Measurements from ENCODE around the gene P2RX1.

GRCh38 chr17:3917391-3917931, 1.2 kb upstream of the P2RX1 start:
- TF ChIP-seq CTCF (IDR thresholded peaks at IDR 0.05) (no peak), EZH2 (IDR thresholded peaks at IDR 0.05; ENCODE audit: borderline replicate concordance, insufficient read depth, low read depth, low read length, poor library complexity, severe bottlenecking) (no peak)
